GM10248 (cell line): ENCODE data around the gene MICAL2.

Experiments used
- CTCF ChIA-PET: fragments of 300-600 bp; sonication (Branson Sonifier 250); formaldehyde crosslinking; extraction: SDS; loops from one replicate; lab custom pipeline; 2021; ENCODE audit warnings: antibody characterized with exemption; lab: Yijun Ruan, JAX
- POLR2A ChIA-PET: fragments of 350-650 bp; sonication (Branson Sonifier 250); formaldehyde crosslinking; extraction: SDS; loops from one replicate; lab custom pipeline; 2020; ENCODE audit warnings: antibody characterized with exemption; lab: Yijun Ruan, JAX
- DNase-seq: peaks from one replicate; pipeline ENCODE4 v3.0.0; 2012; ENCODE audit errors: extremely low spot score
- CTCF ChIP-seq: IDR thresholded peaks from 2 replicates; pipeline ENCODE4 v1.5.1; 2012; ENCODE audit warnings: mild to moderate bottlenecking, low read depth; ENCODE audit errors: extremely low read depth, missing control alignments, control extremely low read depth

The MICAL2 gene

GRCh38 chr11:12124306-12124705 lies 13.9 kb downstream of the MICAL2 start:
- DNase-seq, result no peak
- CTCF ChIA-PET, result interaction anchor here (1.0 to 1.5 kb wide), 5 partner anchors 11 to 157 kb away, joined by 3 to 4 read pairs (median 4); no protein-coding TSS in a partner anchor
- POLR2A ChIA-PET, result no interaction called here
- no peak for TF ChIP-seq CTCF

GRCh38 chr11:12125609-12126149 lies 15.3 kb downstream of the MICAL2 start:
- ChIA-PET POLR2A (no interaction called here), CTCF (interaction anchor here (0.8 to 0.9 kb wide), 3 partner anchors 9 to 156 kb away, joined by 3 read pairs; no protein-coding TSS in a partner anchor)
- TF ChIP-seq CTCF, result no peak
- DNase-seq, result no peak

- no peak for DNase-seq
- ChIA-PET POLR2A (no interaction called here), CTCF (interaction anchor here (0.8 to 1.0 kb wide), 4 partner anchors 9 to 155 kb away, joined by 3 read pairs; no protein-coding TSS in a partner anchor)
- TF ChIP-seq CTCF, result no peak
Measured at GRCh38 chr11:12126344-12127019, 16.1 kb downstream of the MICAL2 start.

GRCh38 chr11:12127206-12127898 lies 17.0 kb downstream of the MICAL2 start:
- no peak for TF ChIP-seq CTCF
- CTCF ChIA-PET, result interaction anchor here (0.7 to 1.0 kb wide), 2 partner anchors 11 to 181 kb away, joined by 3 read pairs; no protein-coding TSS in a partner anchor
- POLR2A ChIA-PET, result no interaction called here
- no peak for DNase-seq

- DNase-seq, result no peak
- no peak for TF ChIP-seq CTCF
- ChIA-PET POLR2A (no interaction called here), CTCF (interaction anchor here (1.0 to 1.3 kb wide), 3 partner anchors 10 to 33 kb away, joined by 3 read pairs; no protein-coding TSS in a partner anchor)
Measured at GRCh38 chr11:12128301-12128751, 17.9 kb downstream of the MICAL2 start.

GRCh38 chr11:12129227-12129626 lies 18.8 kb downstream of the MICAL2 start:
- no peak for DNase-seq
- ChIA-PET POLR2A (no interaction called here), CTCF (interaction anchor here (1.0 to 1.3 kb wide), 4 partner anchors 10 to 34 kb away, joined by 3 read pairs; no protein-coding TSS in a partner anchor)
- no peak for TF ChIP-seq CTCF
